Nephron (organoid): ENCODE measurements around the gene YAP1.

Experiments
- H3K27ac Mint-ChIP-seq, 3 experiments: 2 replicates each; pipeline ENCODE4 v1.8.0; 2020; ENCODE audit warnings: mixed read lengths in 3 of 3, mild to moderate bottlenecking in 2 of 3, moderate library complexity in 1 of 3
- H3K27me3 Mint-ChIP-seq: 2 replicates; pipeline ENCODE4 v1.8.0; 2021; ENCODE audit warnings: low read depth, mild to moderate bottlenecking, moderate library complexity, mixed read lengths
- H3K36me3 Mint-ChIP-seq: 2 replicates; pipeline ENCODE4 v1.8.0; 2020; ENCODE audit warnings: low read depth, mixed read lengths
- H3K4me1 Mint-ChIP-seq: 2 replicates; pipeline ENCODE4 v1.8.0; 2020; ENCODE audit warnings: mixed read lengths
- H3K4me3 Mint-ChIP-seq, 3 experiments: 2 replicates each; pipeline ENCODE4 v1.8.0; 2020; ENCODE audit warnings: mild to moderate bottlenecking in 3 of 3, mixed read lengths in 3 of 3, moderate library complexity in 2 of 3
- H3K9me3 Mint-ChIP-seq: 2 replicates; pipeline ENCODE4 v1.8.0; 2020; ENCODE audit warnings: mixed read lengths
- TF ChIP-seq, protein P1 (sequence below), 3 experiments: fragments of 200-600 bp; sonication (generic); IDR thresholded peaks; one replicate each; pipeline ENCODE4 v1.5.0; 2021; ENCODE audit warnings: antibody characterized with exemption in 3 of 3; ENCODE audit not compliant: unreplicated experiment in 3 of 3

The YAP1 gene

DNA sequence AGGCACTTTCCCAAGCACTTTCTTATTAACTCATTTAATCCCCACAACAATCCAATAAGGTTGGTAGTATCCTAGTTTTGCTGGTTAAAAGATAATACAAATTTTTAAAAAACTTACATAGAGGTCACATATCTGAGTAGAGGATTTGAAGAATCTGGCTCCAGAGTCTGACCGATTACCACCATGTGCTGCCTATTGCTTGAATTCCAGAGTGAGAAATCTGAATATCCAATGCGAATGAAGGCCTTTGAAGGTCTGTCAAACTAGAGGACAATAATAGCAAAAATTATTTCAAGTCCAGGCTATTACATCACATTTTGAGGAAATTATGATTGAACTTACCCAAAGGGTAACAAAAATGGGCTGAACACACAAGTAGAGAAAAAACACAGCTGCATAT lies 129.2 kb downstream of the YAP1 start:
- TF ChIP-seq, protein P1, sequence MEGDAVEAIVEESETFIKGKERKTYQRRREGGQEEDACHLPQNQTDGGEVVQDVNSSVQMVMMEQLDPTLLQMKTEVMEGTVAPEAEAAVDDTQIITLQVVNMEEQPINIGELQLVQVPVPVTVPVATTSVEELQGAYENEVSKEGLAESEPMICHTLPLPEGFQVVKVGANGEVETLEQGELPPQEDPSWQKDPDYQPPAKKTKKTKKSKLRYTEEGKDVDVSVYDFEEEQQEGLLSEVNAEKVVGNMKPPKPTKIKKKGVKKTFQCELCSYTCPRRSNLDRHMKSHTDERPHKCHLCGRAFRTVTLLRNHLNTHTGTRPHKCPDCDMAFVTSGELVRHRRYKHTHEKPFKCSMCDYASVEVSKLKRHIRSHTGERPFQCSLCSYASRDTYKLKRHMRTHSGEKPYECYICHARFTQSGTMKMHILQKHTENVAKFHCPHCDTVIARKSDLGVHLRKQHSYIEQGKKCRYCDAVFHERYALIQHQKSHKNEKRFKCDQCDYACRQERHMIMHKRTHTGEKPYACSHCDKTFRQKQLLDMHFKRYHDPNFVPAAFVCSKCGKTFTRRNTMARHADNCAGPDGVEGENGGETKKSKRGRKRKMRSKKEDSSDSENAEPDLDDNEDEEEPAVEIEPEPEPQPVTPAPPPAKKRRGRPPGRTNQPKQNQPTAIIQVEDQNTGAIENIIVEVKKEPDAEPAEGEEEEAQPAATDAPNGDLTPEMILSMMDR (IDR thresholded peaks at IDR 0.05; ENCODE audit: unreplicated experiment in 3 of 3), result no peak
- Mint-ChIP-seq H3K9me3 (no peaks in the 10 kb centered on the region), H3K4me1 (peaks cover 13% of the 10 kb centered on the region), H3K36me3 (peaks cover 13% of the 10 kb centered on the region), H3K27me3 (no peaks in the 10 kb centered on the region), H3K27ac (no peak overlapping the region), H3K4me3 (no peak overlapping the region)

- Mint-ChIP-seq H3K9me3 (no peaks in the 10 kb centered on the region), H3K4me1 (peaks cover 9% of the 10 kb centered on the region), H3K27me3 (no peaks in the 10 kb centered on the region), H3K27ac (no peak overlapping the region), H3K4me3 (no peak overlapping the region), H3K36me3 (peaks cover 9% of the 10 kb centered on the region)
- TF ChIP-seq, protein P1 (IDR thresholded peaks at IDR 0.05; ENCODE audit: unreplicated experiment in 3 of 3), result no peak
Measured at GRCh38 chr11:102239911-102240310, 129.7 kb downstream of the YAP1 start.

GRCh38 chr11:102240502-102240901 lies 130.3 kb downstream of the YAP1 start:
- Mint-ChIP-seq H3K36me3 (peaks cover 6% of the 10 kb centered on the region), H3K27me3 (no peaks in the 10 kb centered on the region), H3K9me3 (no peaks in the 10 kb centered on the region), H3K4me3 (no peak overlapping the region), H3K4me1 (peaks cover 3% of the 10 kb centered on the region), H3K27ac (no peak overlapping the region)
- TF ChIP-seq, protein P1 (IDR thresholded peaks at IDR 0.05; ENCODE audit: unreplicated experiment in 3 of 3), result no peak

DNA sequence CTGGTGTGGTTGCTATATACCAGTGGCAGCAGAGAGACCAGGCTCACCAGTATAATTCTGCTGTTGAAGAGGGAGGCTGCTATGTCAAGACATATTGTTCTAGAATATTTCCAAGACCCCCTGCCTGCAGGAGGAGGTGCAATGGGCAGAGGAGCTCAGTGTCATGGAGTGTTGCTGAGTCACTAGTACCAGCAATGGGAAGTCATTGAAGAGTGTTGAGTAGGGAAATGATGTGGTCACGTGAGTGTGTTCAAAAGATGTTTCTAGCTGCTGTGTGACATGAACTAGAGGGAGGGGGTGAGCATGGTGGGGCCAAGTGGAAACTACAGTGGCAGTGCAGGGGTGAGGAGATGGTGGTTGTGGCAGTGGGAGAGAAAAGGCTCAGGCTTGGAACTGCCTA lies 130.8 kb downstream of the YAP1 start:
- no peak overlapping the region for H3K4me3 Mint-ChIP-seq
- H3K4me1 Mint-ChIP-seq, result no peaks in the 10 kb centered on the region
- no peak overlapping the region for H3K27ac Mint-ChIP-seq
- TF ChIP-seq, protein P1 (IDR thresholded peaks at IDR 0.05; ENCODE audit: unreplicated experiment in 3 of 3), result no peak
- no peaks in the 10 kb centered on the region for H3K9me3 Mint-ChIP-seq
- peaks cover 6% of the 10 kb centered on the region for H3K36me3 Mint-ChIP-seq
- H3K27me3 Mint-ChIP-seq, result no peaks in the 10 kb centered on the region

GRCh38 chr11:102243399-102243884 lies 133.2 kb downstream of the YAP1 start:
- no peak overlapping the region for H3K4me3 Mint-ChIP-seq
- TF ChIP-seq, protein P1 (IDR thresholded peaks at IDR 0.05; ENCODE audit: unreplicated experiment in 3 of 3), result no peak
- peaks cover 4% of the 10 kb centered on the region for H3K36me3 Mint-ChIP-seq

DNA sequence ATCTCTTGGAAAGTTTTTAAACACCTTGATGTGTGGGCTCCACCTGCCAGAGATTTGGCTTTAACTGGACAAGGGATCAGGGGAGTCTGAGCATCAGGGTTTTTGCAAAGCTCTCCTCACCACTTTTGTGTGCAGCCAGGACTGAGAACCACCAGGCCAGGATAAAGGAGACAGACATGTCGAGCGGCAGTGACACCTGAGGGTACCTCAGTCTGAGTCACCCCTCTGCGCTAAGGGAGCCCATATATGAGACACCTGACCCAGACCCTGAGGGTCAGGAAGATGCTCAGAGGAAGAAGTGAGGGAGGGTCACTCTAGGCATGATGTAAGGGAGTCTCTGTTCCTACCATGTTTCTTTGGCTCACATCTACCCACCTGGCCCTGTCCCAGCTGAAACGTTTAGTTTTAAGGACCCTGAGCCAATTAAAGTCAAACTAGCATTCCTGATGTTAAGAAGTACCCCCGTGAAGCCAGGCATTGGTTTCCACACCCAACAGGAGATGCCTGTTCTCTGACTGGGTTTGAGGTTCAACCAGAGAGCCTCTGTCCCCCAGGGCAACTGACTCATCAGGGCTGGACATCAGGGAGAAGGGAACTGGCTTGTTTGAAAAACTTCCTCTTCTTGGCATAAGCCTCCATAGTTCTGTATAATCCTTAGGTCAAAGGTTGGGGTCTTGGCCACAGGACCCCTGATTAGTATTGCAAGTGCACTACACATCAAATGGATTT lies 134.6 kb downstream of the YAP1 start:
- TF ChIP-seq, protein P1 (IDR thresholded peaks at IDR 0.05; ENCODE audit: unreplicated experiment in 3 of 3), result no peak
- H3K4me3 Mint-ChIP-seq, result no peak overlapping the region
- H3K36me3 Mint-ChIP-seq, result no peaks in the 10 kb centered on the region
- H3K9me3 Mint-ChIP-seq, result peaks cover 2% of the 10 kb centered on the region
- no peak overlapping the region for H3K27ac Mint-ChIP-seq
- H3K4me1 Mint-ChIP-seq, result no peaks in the 10 kb centered on the region
- no peaks in the 10 kb centered on the region for H3K27me3 Mint-ChIP-seq

More at GRCh38 chr11:102243399-102243884, 133.2 kb downstream of the YAP1 start:
- no peaks in the 10 kb centered on the region for H3K4me1 Mint-ChIP-seq
- H3K27me3 Mint-ChIP-seq, result no peaks in the 10 kb centered on the region
- peaks cover 1% of the 10 kb centered on the region for H3K9me3 Mint-ChIP-seq
- H3K27ac Mint-ChIP-seq, result no peak overlapping the region
